Neuronal stem cell (in vitro differentiated cells): ENCODE data around the gene GCNT3.
A peak's percentile ranks its signal among the peaks of the same experiment; 100 is the strongest.

ENCODE experiments used
- DNase-seq: peaks from one replicate; pipeline ENCODE4 v3.0.0-alpha.2; 2013; ENCODE audit warnings: low spot score
- H2AFZ ChIP-seq: one replicate; pipeline ENCODE4 v1.6.1; 2013; ENCODE audit warnings: mild to moderate bottlenecking, low read length, inconsistent platforms
- H2AK5ac ChIP-seq: 2 replicates; pipeline ENCODE4 v1.6.1; 2013; ENCODE audit warnings: low read depth, mild to moderate bottlenecking, inconsistent platforms, low read length, moderate library complexity, mixed read lengths
- H2BK120ac ChIP-seq: 2 replicates; pipeline ENCODE4 v1.6.1; 2013; ENCODE audit warnings: low read depth, mild to moderate bottlenecking, inconsistent platforms, low read length, moderate library complexity, mixed read lengths
- H2BK12ac ChIP-seq: one replicate; pipeline ENCODE4 v1.6.1; 2013; ENCODE audit warnings: low read length, inconsistent platforms
- H2BK15ac ChIP-seq: 2 replicates; pipeline ENCODE4 v1.6.1; 2013; ENCODE audit warnings: mild to moderate bottlenecking, low read length, inconsistent platforms, mixed read lengths
- H2BK5ac ChIP-seq: one replicate; pipeline ENCODE4 v1.6.1; 2013; ENCODE audit warnings: inconsistent platforms, mild to moderate bottlenecking, low read length, moderate library complexity
- H3K14ac ChIP-seq: one replicate; pipeline ENCODE4 v1.6.1; 2013; ENCODE audit warnings: low read length, inconsistent platforms
- H3K18ac ChIP-seq: 2 replicates; pipeline ENCODE4 v1.6.1; 2013; ENCODE audit warnings: low read length, inconsistent platforms
- H3K23ac ChIP-seq: 2 replicates; pipeline ENCODE4 v1.6.1; 2013; ENCODE audit warnings: low read depth, mild to moderate bottlenecking, mixed read lengths, low read length, inconsistent platforms; ENCODE audit not compliant: poor library complexity
- H3K27ac ChIP-seq: replicated peaks from 3 replicates; pipeline ENCODE4 v1.5.1; 2013; ENCODE audit warnings: low read length, inconsistent platforms
- H3K27me3 ChIP-seq, 3 experiments: 2 replicates each; pipeline ENCODE4 v1.6.1; 2013; ENCODE audit warnings: low read length in 3 of 3, mild to moderate bottlenecking in 2 of 3, inconsistent platforms in 1 of 3, low read depth in 1 of 3, mixed read lengths in 1 of 3, moderate library complexity in 1 of 3; ENCODE audit not compliant: control insufficient read depth in 3 of 3, insufficient read depth in 3 of 3
- H3K36me3 ChIP-seq, 2 donors: replicated peaks in 1 of 2; 2 replicates each; pipeline ENCODE4 v1.6.1; 2013; ENCODE audit warnings: low read length in 2 of 2; ENCODE audit not compliant: control insufficient read depth in 2 of 2, insufficient read depth in 2 of 2
- H3K4ac ChIP-seq: 2 replicates; pipeline ENCODE4 v1.6.1; 2013; ENCODE audit warnings: inconsistent platforms, mild to moderate bottlenecking, low read length, moderate library complexity
- H3K4me1 ChIP-seq, 2 donors: 1 replicate in 1 of 2; 2 replicates in 1 of 2; pipeline ENCODE4 v1.6.1; 2013; ENCODE audit warnings: low read length in 2 of 2, low read depth in 1 of 2; ENCODE audit not compliant: control insufficient read depth in 2 of 2, insufficient read depth in 1 of 2
- H3K4me2 ChIP-seq: one replicate; pipeline ENCODE4 v1.6.1; 2013; ENCODE audit warnings: mild to moderate bottlenecking, low read length, inconsistent platforms; ENCODE audit not compliant: insufficient read depth, poor library complexity, severe bottlenecking
- H3K4me3 ChIP-seq, 2 donors: 2 replicates each; pipeline ENCODE4 v1.5.1; 2013; ENCODE audit warnings: low read length in 2 of 2, mild to moderate bottlenecking in 2 of 2, inconsistent platforms in 1 of 2, moderate library complexity in 1 of 2
- H3K79me1 ChIP-seq: one replicate; pipeline ENCODE4 v1.6.1; 2013; ENCODE audit warnings: low read depth, mild to moderate bottlenecking, inconsistent platforms, low read length, moderate library complexity
- H3K9ac ChIP-seq: one replicate; pipeline ENCODE4 v1.6.1; 2013; ENCODE audit warnings: mild to moderate bottlenecking, low read depth, low read length, inconsistent platforms; ENCODE audit not compliant: poor library complexity
- H3K9me3 ChIP-seq, 2 donors: replicated peaks in 1 of 2; 2 replicates each; pipeline versions ENCODE3 to v1.6.1; 2013; ENCODE audit warnings: low read length in 2 of 2, mild to moderate bottlenecking in 2 of 2, inconsistent platforms in 1 of 2, low read depth in 1 of 2, mixed read lengths in 1 of 2, moderate library complexity in 1 of 2; ENCODE audit not compliant: control insufficient read depth in 2 of 2, insufficient read depth in 1 of 2
- H4K8ac ChIP-seq: one replicate; pipeline ENCODE4 v1.6.1; 2013; ENCODE audit warnings: low read depth, mild to moderate bottlenecking, inconsistent platforms, low read length, moderate library complexity
- H4K91ac ChIP-seq: one replicate; pipeline ENCODE4 v1.6.1; 2013; ENCODE audit warnings: low read length, low read depth, mild to moderate bottlenecking, inconsistent platforms; ENCODE audit not compliant: poor library complexity
- WGBS, 2 donors: extraction: QIAGEN DNeasy Blood & Tissue Kit; methylation state at CpG; one replicate each; pipeline ENCODE4 v1.1.7; 2013; ENCODE audit warnings: missing lambda C conversion rate in 2 of 2, mixed read lengths in 1 of 2; ENCODE audit not compliant: insufficient read length in 2 of 2, insufficient replicate concordance in 1 of 2; ENCODE audit errors: extremely low coverage in 2 of 2; 5-methylcytosine and 5-hydroxymethylcytosine counted together

GCNT3 gene

DNA sequence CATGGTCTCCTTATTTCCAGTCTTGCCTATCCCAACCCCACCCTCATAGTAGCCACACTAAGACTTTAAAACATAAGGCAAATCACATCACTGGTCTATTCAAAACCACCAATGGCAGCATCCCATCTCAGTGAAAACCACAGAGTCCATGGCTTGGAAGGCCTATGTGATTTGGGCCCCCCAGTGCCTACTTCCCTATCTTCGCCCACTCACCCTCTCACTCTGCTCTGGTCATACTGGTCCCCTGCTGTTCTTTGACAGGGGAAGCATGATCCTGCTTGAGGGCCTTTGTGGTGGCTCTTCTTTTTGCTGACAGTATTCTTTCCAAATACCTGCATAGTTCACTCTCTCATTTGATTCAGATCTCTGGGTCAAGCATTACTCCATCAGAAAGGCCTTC is 42.5 kb downstream of the GCNT3 start:
- no peak overlapping the region for H2BK15ac ChIP-seq
- no peaks in the 10 kb centered on the region for H3K27me3 ChIP-seq
- H3K9me3 ChIP-seq, result peaks cover 0 to 27% of the 10 kb centered on the region in 2 donors
- no peak overlapping the region for H3K4me3 ChIP-seq
- H3K14ac ChIP-seq, result no peak overlapping the region
- H3K27ac ChIP-seq, result no peak overlapping the region
- H4K91ac ChIP-seq, result no peak overlapping the region
- no peak overlapping the region for H3K18ac ChIP-seq
- H3K79me1 ChIP-seq, result no peaks in the 10 kb centered on the region
- no peak overlapping the region for H2AK5ac ChIP-seq
- H3K36me3 ChIP-seq, result peaks cover 9 to 73% of the 10 kb centered on the region in 2 donors
- no peak overlapping the region for H2AFZ ChIP-seq
- no peak overlapping the region for H2BK5ac ChIP-seq
- no peak for DNase-seq
- H3K4me2 ChIP-seq, result no peak overlapping the region
- no peak overlapping the region for H2BK12ac ChIP-seq
- peaks cover 2 to 7% of the 10 kb centered on the region in 2 donors for H3K4me1 ChIP-seq
- H3K4ac ChIP-seq, result no peak overlapping the region
- whole genome bisulfite sequencing, 2 donors, result no CpG with 5 or more reads among the region's 1 CpG
- no peak overlapping the region for H3K23ac ChIP-seq
- H2BK120ac ChIP-seq, result no peak overlapping the region
- H3K9ac ChIP-seq, result no peak overlapping the region
- no peak overlapping the region for H4K8ac ChIP-seq

- H3K18ac ChIP-seq, result peak within 1 kb of the TSS; percentile 99
- H2BK12ac ChIP-seq, result no peak within 1 kb of the TSS
- H2BK15ac ChIP-seq, result no peak within 1 kb of the TSS
- H2BK120ac ChIP-seq, result no peak within 1 kb of the TSS
- H3K36me3 ChIP-seq, result peaks cover 3 to 72% of the 10 kb centered on the region in 2 donors
- H2AK5ac ChIP-seq, result no peak within 1 kb of the TSS
- peak within 1 kb of the TSS; percentile 91 for H3K14ac ChIP-seq
- DNase-seq, result peak; percentile 85
- H2BK5ac ChIP-seq, result peak within 1 kb of the TSS; percentile 72
- peaks cover 0 to 21% of the 10 kb centered on the region in 2 donors for H3K9me3 ChIP-seq
- H2AFZ ChIP-seq, result peak within 1 kb of the TSS; percentile 90
- H4K8ac ChIP-seq, result peak within 1 kb of the TSS; percentile 68
- H3K4ac ChIP-seq, result no peak within 1 kb of the TSS
- no peaks in the 10 kb centered on the region for H3K27me3 ChIP-seq
- no peak within 1 kb of the TSS for H4K91ac ChIP-seq
- peaks cover 2 to 7% of the 10 kb centered on the region in 2 donors for H3K4me1 ChIP-seq
- H3K4me2 ChIP-seq, result peak within 1 kb of the TSS; percentile 70
- peak within 1 kb of the TSS; percentile 84 to 99 for H3K4me3 ChIP-seq
- no CpG with 5 or more reads among the region's 59 CpGs for WGBS, 2 donors
- no peaks in the 10 kb centered on the region for H3K79me1 ChIP-seq
- peak within 1 kb of the TSS; percentile 94 for H3K23ac ChIP-seq
- peak within 1 kb of the TSS; percentile 51 for H3K27ac ChIP-seq
- H3K9ac ChIP-seq, result peak within 1 kb of the TSS; percentile 96
Measured at GRCh38 chr15:59656897-59657634, 45.5 kb downstream of the GCNT3 start, which contains the start of gene GTF2A2. Gene GTF2A2, minus strand, starts transcription at chr15:59657515. Its CDS starts 5,238 bp downstream, at chr15:59652277.

- H3K4ac ChIP-seq, result no peak overlapping the region
- peaks cover 2 to 7% of the 10 kb centered on the region in 2 donors for H3K4me1 ChIP-seq
- no peak overlapping the region for H2BK5ac ChIP-seq
- H3K79me1 ChIP-seq, result no peaks in the 10 kb centered on the region
- no peak overlapping the region for H4K8ac ChIP-seq
- H3K9ac ChIP-seq, result peak overlapping the region; percentile 10
- H2AK5ac ChIP-seq, result no peak overlapping the region
- H3K14ac ChIP-seq, result no peak overlapping the region
- no peak overlapping the region for H2BK15ac ChIP-seq
- H3K27me3 ChIP-seq, result no peaks in the 10 kb centered on the region
- H2BK12ac ChIP-seq, result no peak overlapping the region
- peak overlapping the region in 1 of 2 donors; percentile 84 for H3K4me3 ChIP-seq
- peak overlapping the region; percentile 90 for H2AFZ ChIP-seq
- peaks cover 0 to 14% of the 10 kb centered on the region in 2 donors for H3K9me3 ChIP-seq
- H3K4me2 ChIP-seq, result peak overlapping the region; percentile 30
- no CpG with 5 or more reads among the region's 23 CpGs for WGBS, 2 donors
- no peak overlapping the region for H2BK120ac ChIP-seq
- no peak overlapping the region for H3K27ac ChIP-seq
- DNase-seq, result no peak
- H3K23ac ChIP-seq, result peak overlapping the region; percentile 94
- H3K36me3 ChIP-seq, result peaks cover 3 to 72% of the 10 kb centered on the region in 2 donors
- no peak overlapping the region for H3K18ac ChIP-seq
- H4K91ac ChIP-seq, result no peak overlapping the region
Measured at GRCh38 chr15:59657635-59658125, 46.1 kb downstream of the GCNT3 start.

GRCh38 chr15:59659366-59659765 is 47.8 kb downstream of the GCNT3 start:
- Histone ChIP-seq H3K4me2 (no peak overlapping the region), H3K36me3 (peaks cover 0 to 71% of the 10 kb centered on the region in 2 donors), H2AFZ (no peak overlapping the region), H3K23ac (no peak overlapping the region), H4K91ac (no peak overlapping the region), H3K4me3 (no peak overlapping the region), H2BK15ac (no peak overlapping the region), H3K4me1 (peaks cover 2 to 7% of the 10 kb centered on the region in 2 donors), H3K9me3 (peaks cover 0 to 5% of the 10 kb centered on the region in 2 donors), H2BK12ac (no peak overlapping the region), H3K79me1 (no peaks in the 10 kb centered on the region), H2BK120ac (no peak overlapping the region), H3K4ac (no peak overlapping the region), H3K18ac (no peak overlapping the region), H4K8ac (no peak overlapping the region), H2AK5ac (no peak overlapping the region), H3K27ac (no peak overlapping the region), H2BK5ac (no peak overlapping the region), H3K27me3 (no peaks in the 10 kb centered on the region), H3K14ac (no peak overlapping the region), H3K9ac (no peak overlapping the region)
- DNase-seq, result no peak
- no CpG with 5 or more reads among the region's 1 CpG for WGBS, 2 donors
